Raji (cell line): ENCODE measurements around the gene AKT3.

Experiments
- POLR2A ChIP-seq: IDR thresholded peaks from 2 replicates; pipeline ENCODE4 v1.6.1; 2011; ENCODE audit warnings: low read depth, low read length, control low read depth; ENCODE audit not compliant: insufficient read depth

AKT3 gene

DNA sequence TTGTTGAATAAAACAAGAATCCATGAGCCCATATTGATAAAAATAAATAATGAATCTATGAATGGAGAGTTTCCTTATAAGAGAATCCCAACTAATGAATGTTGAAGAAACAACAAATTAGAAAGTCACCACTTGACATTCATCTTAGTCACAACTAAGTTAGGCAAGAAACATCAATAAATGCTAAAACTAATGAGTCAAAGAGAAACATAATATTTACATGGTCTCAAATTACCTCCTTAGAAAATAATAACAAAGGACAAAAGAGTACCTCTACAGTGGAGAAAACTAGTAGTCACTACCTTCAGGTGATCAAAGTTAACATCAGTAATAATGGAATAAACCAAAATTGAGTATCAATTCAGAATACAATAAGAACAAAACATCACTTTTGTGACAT, 93.5 kb downstream of the AKT3 start:
- TF ChIP-seq POLR2A: no peak

DNA sequence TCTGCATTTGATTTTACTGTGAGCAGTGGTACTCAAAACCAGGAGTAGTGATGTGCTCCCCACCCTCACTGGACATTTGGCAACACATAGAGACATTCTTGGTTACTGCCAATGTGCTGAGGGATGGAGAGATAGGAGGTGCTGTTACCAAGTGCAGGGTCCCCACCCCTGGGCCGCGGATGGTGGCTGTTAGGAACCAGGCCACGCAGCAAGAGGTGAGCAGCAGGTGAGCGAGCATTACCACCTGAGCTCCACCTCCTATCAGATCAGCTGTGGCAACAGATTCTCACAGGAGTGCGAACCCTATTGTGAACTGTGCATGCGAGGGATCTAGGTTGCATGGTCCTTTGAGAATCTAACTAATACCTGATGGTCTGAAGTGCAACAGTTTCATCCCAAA, 95.7 kb downstream of the AKT3 start:
- no peak for TF ChIP-seq POLR2A

DNA sequence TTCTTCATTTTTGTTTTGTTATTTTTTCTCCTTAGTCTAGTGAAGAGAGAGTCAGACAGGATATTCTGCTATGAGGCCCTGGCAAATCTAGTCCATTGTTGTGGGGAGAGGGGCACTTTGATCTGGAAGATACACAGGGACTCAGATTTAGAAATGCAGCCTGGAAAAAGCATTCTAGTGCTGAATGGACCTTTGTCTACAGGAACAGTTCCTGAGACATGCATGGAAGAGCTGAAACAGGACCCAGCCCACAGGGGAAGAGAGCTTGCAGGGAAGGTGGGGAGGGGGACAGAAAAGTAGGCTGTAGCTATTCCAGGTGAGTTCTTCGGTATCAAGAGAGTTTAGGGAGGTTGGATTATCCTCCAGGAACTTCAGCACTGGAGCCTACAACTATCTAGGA, 98.5 kb downstream of the AKT3 start:
- TF ChIP-seq POLR2A: no peak

DNA sequence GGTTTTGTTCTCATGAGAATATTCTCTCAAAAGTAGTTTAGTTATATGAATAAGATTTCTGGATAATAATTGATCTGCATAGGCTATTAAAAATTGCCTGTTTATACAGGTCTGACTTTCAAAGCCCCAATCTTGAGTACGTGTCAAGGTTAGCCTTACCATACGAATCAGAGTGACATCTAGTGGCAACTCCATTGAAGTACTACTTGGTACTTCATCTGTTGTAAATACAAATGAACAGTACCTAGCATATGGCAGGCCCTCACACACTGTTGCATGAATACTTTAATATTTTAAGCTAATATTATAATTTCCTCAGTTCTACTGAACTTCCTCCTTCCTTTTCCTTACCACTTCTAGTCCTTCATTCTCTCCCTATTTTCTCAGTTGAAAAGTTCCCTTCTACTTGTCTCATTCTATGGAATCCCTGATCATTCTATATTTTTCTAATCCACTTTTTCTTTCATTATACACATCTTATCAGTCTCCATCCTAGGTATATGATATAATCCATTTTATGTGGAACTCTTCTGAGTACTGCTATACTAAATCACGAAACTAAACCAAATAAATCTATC, 101.2 kb downstream of the AKT3 start:
- no peak for TF ChIP-seq POLR2A

DNA sequence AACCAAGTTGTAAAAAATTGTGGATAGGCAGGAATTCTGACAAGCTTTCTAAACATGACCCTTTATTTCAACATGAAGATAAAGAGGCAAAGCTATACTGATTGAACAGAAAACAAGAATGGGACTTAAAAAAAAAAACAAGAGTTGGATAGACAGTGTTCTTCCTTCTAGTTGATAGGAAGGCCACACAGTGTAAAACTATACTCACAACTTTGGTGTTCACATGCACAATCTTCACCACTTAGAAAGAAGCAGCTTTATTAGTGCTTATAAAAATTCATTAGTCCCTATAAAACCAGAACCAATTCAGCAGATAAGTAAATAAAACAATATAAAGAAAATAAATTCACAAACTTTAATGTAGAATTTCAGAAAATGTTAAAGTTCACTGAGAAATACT, 101.8 kb downstream of the AKT3 start:
- no peak for TF ChIP-seq POLR2A

DNA sequence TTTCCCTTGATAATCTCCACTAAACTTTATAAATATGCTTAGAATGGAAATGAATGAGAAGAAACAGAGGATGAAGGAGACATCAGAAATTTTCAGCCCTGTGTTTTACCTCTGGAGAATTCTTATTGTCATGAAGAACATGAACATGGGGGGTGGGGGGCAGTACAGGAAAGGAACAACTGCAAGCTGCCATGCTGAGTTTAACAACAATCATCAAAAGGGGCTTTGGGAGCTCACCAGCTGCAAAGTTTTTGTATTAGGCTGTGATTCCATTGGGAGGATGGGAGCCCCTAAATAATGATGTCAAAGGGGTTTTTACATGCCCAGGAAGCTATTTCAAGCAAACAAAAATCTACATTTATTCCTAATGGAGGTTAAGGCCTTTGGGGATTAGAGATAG, 103.3 kb downstream of the AKT3 start:
- TF ChIP-seq POLR2A: no peak

DNA sequence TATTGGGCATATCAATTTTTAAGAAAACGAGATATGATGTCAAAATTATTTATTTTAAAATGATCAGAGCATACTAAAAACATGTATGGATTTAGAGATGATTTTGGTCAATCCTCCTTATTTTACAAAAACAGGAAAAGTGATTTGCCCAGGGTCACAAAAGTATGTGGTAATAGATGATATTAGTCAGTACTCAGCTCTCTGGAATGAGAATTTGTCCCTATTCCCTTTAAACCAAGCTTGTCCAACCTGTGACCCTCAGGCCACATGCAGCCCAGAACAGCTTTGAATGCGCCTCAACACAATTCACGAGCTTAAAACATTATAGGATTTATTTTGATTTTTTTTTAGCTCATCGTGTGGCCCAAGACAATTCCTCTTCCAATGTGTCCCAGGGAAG, 104.7 kb downstream of the AKT3 start:
- no peak for TF ChIP-seq POLR2A

DNA sequence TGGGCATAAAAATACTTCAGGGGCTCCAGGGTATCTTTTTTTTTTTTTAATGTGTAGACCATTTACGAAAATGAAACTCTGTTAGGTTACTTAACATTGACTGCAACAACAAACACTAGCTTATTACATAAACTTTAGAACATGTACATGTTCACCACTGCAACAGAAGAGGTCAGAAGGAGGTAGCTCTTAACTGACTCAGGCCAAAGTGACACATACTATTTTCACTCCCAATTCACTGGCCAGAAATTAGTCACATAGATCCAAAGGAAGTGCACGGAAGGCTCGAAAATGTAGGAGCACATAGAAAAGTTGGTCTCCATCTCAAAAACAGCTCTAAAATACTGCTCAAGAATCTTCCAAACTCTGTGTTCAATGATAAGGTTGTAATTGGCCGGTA, 107.2 kb downstream of the AKT3 start:
- no peak for TF ChIP-seq POLR2A

DNA sequence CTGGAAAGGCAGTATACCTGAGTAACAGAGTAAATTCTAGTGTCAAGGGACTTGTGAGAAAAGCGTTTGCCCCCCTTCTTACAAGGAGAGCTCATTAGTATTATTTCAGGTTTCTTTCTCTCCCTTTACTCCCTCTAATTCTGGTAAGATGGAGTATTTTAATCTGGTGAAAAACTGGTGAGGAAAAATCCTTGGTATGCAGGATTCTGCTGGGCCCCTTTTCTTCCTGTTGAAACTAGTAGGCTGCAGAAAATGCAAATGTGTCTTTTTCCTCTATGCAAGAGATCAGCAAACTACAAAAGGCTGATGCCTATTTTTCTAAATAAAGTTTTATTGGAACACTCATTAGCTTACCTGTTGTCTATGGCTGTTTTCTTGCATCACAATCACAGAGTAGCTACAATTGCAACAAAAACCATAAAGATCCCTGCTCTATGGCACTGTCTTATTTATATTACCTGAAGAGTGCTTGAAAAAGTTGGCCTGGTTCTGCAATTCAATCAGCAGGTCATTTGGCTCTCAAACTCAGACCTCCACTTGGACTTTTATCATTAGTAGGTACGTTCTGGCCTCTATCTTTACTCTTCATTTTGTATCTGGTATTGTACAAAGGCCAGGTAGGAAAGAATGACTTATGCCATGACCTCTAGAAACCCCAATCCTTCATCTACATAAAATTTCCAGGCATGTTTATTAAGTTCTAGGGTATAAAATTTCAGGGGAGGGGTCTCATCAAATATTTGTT, 109.6 kb downstream of the AKT3 start:
- TF ChIP-seq POLR2A: no peak

DNA sequence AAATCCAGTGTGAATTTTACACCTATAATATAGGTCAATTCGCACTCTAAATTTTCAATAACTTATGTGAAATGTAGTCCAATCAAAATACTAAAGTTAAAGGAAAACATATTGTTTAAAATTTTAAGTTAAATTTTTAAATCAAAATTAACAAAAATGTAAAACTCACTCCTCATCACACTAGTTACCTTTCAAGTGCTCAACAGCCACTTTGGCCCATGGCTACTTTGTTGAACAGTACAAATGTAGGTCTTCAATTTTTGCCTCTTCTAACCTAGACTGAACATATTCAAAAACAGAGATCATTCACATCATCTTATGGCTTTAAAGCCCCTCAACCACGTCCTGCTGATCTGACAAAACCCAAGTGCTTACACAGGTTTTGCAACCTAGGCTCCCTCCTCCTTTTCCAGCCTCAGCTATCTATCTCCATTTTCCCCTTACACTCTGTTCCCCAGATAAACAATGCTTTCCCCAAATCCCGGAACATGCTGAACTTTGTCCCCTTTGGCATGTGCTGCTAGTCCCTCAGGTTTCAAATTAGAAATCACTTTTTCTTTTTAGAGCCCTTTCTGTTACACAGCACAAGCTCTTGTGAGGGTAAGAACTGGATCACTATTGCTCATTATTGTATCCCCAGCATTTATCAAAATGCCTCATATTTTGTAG, 110.6 kb downstream of the AKT3 start:
- TF ChIP-seq POLR2A: no peak

DNA sequence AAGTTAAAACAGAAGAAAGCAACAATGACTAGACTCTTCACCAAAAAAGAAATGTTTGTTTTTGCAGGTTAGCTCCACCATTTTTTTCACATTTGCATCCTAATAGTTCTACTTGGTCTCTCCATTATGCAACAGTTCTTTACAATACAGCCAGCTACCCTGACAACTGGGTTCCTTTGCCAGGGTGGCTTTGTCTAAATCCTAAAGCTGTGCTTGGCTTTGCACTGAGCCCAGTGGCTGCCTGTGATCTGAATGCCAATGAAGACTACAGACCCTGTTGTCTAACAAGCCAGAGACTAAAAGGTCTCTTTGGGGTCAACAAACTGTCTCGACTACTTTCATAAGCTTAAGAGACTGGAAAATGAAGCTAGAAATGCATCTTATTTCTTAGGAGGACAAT, 112.0 kb downstream of the AKT3 start:
- no peak for TF ChIP-seq POLR2A

DNA sequence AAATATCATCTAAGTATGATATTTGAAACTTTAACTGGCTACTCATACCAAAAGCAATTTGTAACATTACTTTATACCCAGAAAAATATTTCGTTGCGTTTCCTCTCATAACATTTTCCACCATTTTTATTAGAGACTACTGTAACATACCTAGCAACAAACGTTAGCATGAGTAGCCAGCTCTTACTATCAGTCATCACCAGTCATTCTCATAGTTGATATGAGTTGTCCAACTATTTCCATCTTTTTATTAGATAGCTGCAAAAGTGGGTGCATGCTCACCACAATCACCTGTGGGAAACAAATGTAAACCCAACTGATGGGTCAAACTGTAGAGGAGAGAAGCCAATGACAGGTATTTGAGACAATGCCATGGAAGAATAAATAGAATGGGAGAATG, 114.6 kb downstream of the AKT3 start:
- no peak for TF ChIP-seq POLR2A

DNA sequence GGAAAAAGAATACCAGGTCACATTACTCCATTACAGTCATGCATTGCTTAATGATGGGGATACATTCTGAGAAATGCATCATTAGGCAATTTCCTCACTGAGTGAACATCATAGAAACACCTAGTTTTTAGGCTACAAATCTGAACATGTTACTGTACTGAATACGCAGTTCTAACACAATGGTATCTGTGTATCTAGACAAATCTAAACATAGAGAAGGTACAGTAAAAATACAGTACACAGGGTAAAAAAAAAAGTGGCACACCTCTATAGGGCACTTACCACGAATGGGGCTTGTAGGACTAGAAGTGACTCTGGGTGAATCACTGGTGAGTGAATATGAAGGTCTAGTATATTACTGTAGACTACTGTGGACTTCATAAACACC, 115.7 kb downstream of the AKT3 start:
- no peak for TF ChIP-seq POLR2A

DNA sequence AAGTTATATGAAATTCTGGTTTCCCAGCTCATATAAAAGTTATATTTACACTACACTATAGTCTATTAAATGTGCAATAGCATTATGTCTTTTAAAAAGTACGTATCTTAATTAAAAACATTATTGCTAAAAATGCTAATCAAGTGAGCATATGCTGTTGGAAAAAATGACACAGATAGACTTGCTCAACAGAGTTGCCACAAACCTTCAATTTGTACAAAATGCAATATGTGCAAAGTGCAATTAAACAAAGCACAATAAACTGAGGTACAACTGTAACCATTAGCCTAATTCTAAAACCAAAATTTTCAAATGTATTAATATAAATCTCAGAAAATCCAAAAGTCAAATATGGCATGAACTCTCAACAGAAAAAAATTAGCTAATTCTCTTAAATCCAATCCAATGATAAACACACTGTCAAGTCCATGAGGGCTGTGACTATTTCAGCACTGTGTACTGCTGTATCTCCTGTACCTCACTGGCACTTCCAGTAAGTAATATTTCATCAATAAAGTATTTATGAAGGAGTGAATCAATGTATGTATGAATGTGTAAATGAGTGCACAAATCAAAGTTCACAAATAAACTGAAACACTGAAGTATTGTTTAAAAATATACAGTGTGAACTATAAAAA, 116.3 kb downstream of the AKT3 start:
- no peak for TF ChIP-seq POLR2A

DNA sequence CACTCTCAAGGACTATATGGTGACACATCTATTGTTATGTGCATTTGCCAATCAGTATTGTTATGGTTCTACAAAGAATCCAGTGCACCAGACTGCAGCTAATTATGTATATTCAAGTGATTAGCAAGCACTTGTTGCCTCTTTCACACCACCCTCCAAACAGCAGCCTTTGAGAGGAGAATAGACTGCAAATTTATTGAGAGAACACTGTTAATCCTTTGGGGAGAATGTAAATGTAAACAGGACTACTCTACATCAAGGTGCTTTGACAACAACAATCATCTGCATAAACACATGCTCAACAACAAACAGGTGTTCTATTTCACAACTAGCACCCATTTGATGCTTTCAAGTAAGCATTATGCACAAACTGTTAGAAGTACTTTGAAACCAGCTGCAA, 117.4 kb downstream of the AKT3 start:
- no peak for TF ChIP-seq POLR2A

DNA sequence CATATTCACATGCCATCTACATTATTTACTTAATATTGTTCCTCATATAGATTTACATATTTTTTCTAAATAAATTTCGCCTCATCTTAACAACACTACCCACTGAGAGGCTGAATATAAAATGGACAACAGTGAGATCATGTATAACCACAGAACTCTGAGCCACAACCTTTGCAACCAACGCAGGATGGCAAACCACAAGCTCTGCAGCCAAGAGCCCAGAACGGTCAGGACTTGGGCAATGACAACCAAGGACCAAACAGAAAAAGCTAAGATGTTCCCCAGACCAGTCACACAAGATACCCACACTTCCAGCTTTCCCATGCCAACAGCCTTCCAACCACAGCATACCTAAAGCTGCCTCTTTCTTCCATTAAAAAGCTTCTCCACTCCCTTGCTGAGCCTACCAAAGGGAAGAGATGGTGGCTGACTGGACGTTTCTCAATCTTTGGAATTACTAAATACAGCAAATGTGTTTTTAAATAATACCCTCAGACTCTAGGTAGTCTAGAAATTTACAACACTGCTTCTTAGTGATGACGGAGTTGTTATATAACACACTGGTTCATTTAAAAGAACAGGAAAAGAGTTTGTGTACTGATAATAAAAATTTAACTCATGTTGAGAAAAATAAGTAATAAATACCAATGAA, 117.9 kb downstream of the AKT3 start:
- no peak for TF ChIP-seq POLR2A

DNA sequence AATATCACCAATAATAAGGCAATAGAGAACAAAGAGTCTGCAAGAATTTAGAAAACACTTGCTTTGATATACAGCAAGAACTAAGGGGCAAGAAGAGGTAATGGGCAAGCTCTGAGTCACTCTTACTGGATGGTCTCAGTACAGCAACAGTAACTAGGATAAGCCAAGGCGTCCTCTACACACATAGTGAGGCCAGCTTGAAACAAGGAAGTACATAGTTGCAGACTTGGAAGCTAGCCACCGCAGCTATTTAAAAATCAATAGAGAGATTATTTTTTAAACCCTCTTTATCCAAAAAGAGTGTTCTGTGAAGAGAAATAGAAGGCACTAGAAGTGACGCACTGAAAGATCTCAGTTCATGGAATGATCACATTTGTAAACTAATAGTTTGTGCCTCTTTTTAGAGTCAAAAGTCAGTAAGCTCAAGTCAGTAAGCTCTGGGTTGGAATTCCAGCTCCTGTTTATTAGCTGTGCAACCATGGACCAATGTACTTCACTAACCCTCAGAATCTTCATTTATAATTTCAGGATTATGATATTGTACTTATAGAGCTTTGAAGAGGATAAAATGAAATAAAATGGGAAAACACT, 118.6 kb downstream of the AKT3 start:
- TF ChIP-seq POLR2A: no peak
